ENCODE data around the gene OTX1. TPM values are rescaled to one million over a fixed set of nuclear protein-coding genes. Genes with fewer than 3 reads are reported as not detected.

OTX1 gene
- total RNA-seq, 4 donors from 2014 or later: not detected

DNA sequence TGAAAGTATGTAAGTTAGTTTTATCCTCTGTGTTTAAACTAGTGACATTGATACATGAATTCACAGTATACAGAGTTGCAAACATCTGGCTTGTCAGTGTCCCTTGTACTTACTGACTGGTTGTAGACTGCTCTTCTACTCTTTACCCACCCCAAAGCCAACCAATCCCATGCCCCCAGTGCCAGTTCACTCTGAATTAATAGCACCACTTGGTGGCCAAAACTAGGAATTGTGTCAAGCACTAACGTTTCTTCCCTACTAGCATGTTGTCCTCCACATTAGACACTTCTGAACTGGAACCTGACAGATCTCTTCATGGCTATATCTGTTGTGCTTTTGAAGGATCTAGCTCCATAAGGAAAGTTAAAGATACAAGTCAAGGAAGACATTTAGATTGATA is 27.2 kb upstream of the OTX1 start:
- intact Hi-C loops (cut with DNase I): no loop called here
- DNase-seq: no peak
- H3K4me3 ChIP-seq (replicated peaks in 1 of 3): no peak overlapping the region
- H3K9me3 ChIP-seq: no peaks in the 10 kb centered on the region
- no peaks in the 10 kb centered on the region for H3K4me1 ChIP-seq
- TF ChIP-seq POLR2A (IDR thresholded peaks at IDR 0.05): no peak
- peak in 3 of 6 experiments; percentile 12 to 23 (median 21) for TF ChIP-seq CTCF (IDR thresholded peaks at IDR 0.05)
- no peaks in the 10 kb centered on the region for H3K27me3 ChIP-seq
- no peak overlapping the region for H3K27ac ChIP-seq
- no peaks in the 10 kb centered on the region for H3K36me3 ChIP-seq
- 0% methylated on average over 1 of the region's 1 CpG for WGBS, 2 donors

DNA sequence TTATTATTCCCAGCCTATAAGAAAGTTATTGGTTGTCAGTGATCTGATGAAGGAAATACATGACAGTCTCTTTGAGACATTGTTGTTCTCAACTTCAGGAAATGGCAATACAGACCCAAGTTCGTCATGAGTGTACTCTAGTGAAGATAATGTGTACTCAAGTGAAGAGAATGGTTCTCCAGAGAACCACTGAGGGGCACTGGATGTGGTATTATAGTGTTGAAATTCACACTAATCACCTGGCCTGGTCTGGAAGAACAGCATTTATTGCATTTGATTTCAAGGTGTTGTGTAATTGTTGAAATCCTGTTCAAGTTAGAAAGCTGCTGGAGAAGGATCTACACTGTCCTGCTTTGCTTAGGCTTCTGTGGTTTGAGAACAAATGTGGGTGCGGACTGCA is 23.4 kb upstream of the OTX1 start:
- H3K4me3 ChIP-seq (replicated peaks in 1 of 3): no peak overlapping the region
- H3K9me3 ChIP-seq: no peaks in the 10 kb centered on the region
- TF ChIP-seq CTCF (IDR thresholded peaks at IDR 0.05): no peak
- TF ChIP-seq POLR2A (IDR thresholded peaks at IDR 0.05): no peak
- H3K27ac ChIP-seq: no peak overlapping the region
- no peaks in the 10 kb centered on the region for H3K36me3 ChIP-seq
- WGBS, 2 donors: 91 to 92% methylated on average over 2 of the region's 2 CpGs
- no peaks in the 10 kb centered on the region for H3K4me1 ChIP-seq
- intact Hi-C loops (cut with DNase I): no loop called here
- no peaks in the 10 kb centered on the region for H3K27me3 ChIP-seq
- DNase-seq: no peak

DNA sequence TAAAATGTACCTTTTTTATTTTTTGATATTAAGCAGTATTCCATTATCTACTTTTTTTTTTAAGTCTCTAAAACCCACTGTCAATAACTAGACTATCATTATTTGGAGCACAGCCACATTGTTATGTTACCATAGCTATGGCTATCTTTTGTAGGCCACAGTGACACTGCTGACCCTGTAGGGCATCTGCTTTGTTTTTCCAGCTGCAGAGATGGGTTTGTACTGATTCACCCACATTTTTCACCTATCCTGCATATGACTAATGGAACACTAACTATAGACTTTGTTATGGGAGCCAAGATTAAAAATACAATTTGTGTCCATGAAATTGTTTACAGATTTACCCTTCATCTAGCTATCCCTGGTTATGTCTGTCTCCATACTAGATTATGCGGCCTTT is 21.6 kb upstream of the OTX1 start:
- H3K4me3 ChIP-seq (replicated peaks in 1 of 3): no peak overlapping the region
- H3K4me1 ChIP-seq: no peaks in the 10 kb centered on the region
- no peak for DNase-seq
- H3K27ac ChIP-seq: no peak overlapping the region
- intact Hi-C loops (cut with DNase I): no loop called here
- no peaks in the 10 kb centered on the region for H3K27me3 ChIP-seq
- H3K36me3 ChIP-seq: no peaks in the 10 kb centered on the region
- no peaks in the 10 kb centered on the region for H3K9me3 ChIP-seq
- 100% methylated on average over 1 of the region's 1 CpG for WGBS, 2 donors
- TF ChIP-seq POLR2A (IDR thresholded peaks at IDR 0.05): no peak

GRCh38 chr2:63034526-63034925 is 16.1 kb upstream of the OTX1 start:
- WGBS, 2 donors: 96 to 98% methylated on average over 4 of the region's 4 CpGs
- intact Hi-C loops (cut with DNase I): no loop called here
- H3K36me3 ChIP-seq: no peaks in the 10 kb centered on the region
- TF ChIP-seq POLR2A (IDR thresholded peaks at IDR 0.05) (no peak), CTCF (IDR thresholded peaks at IDR 0.05) (no peak)
- no peak overlapping the region for H3K4me3 ChIP-seq (replicated peaks in 1 of 3)
- no peak for DNase-seq
- no peaks in the 10 kb centered on the region for H3K4me1 ChIP-seq
- no peaks in the 10 kb centered on the region for H3K9me3 ChIP-seq
- no peaks in the 10 kb centered on the region for H3K27me3 ChIP-seq
- H3K27ac ChIP-seq: no peak overlapping the region

- Histone ChIP-seq H3K4me3 (replicated peaks in 1 of 3) (no peak overlapping the region), H3K27me3 (no peaks in the 10 kb centered on the region), H3K36me3 (no peaks in the 10 kb centered on the region), H3K27ac (no peak overlapping the region), H3K9me3 (no peaks in the 10 kb centered on the region), H3K4me1 (no peaks in the 10 kb centered on the region)
- no peak for TF ChIP-seq POLR2A (IDR thresholded peaks at IDR 0.05)
- no peak for TF ChIP-seq CTCF (IDR thresholded peaks at IDR 0.05)
- DNase-seq: no peak
- intact Hi-C loops (cut with DNase I): no loop called here
- WGBS, 2 donors: 93 to 95% methylated on average over 2 of the region's 2 CpGs
These were observed 15.5 kb upstream of the OTX1 start for GRCh38 chr2:63035169-63035568.

GRCh38 chr2:63035660-63036059 is 15.0 kb upstream of the OTX1 start:
- WGBS, 2 donors: 96 to 97% methylated on average over 4 of the region's 4 CpGs
- DNase-seq: no peak
- Histone ChIP-seq H3K4me3 (replicated peaks in 1 of 3) (no peak overlapping the region), H3K27ac (no peak overlapping the region), H3K36me3 (no peaks in the 10 kb centered on the region), H3K9me3 (no peaks in the 10 kb centered on the region), H3K4me1 (no peaks in the 10 kb centered on the region), H3K27me3 (no peaks in the 10 kb centered on the region)
- intact Hi-C loops (cut with DNase I): no loop called here
- TF ChIP-seq CTCF (IDR thresholded peaks at IDR 0.05) (no peak), POLR2A (IDR thresholded peaks at IDR 0.05) (no peak)
